ENCODE data around the gene AGTR1.

GRCh38 chr3:148718982-148719862 lies 21.5 kb downstream of the AGTR1 start:
- TF ChIP-seq POLR2AphosphoS5 (IDR thresholded peaks at IDR 0.05) (no peak), POLR2A (IDR thresholded peaks at IDR 0.05) (no peak)
- TF ChIP-seq, protein P1, sequence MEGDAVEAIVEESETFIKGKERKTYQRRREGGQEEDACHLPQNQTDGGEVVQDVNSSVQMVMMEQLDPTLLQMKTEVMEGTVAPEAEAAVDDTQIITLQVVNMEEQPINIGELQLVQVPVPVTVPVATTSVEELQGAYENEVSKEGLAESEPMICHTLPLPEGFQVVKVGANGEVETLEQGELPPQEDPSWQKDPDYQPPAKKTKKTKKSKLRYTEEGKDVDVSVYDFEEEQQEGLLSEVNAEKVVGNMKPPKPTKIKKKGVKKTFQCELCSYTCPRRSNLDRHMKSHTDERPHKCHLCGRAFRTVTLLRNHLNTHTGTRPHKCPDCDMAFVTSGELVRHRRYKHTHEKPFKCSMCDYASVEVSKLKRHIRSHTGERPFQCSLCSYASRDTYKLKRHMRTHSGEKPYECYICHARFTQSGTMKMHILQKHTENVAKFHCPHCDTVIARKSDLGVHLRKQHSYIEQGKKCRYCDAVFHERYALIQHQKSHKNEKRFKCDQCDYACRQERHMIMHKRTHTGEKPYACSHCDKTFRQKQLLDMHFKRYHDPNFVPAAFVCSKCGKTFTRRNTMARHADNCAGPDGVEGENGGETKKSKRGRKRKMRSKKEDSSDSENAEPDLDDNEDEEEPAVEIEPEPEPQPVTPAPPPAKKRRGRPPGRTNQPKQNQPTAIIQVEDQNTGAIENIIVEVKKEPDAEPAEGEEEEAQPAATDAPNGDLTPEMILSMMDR (IDR thresholded peaks at IDR 0.05 in 8 of 11, conservative IDR thresholded peaks at IDR 0.05 in 3 of 11): peak in 3 of 11 experiments; percentile 1 to 21 (median 18)
